Spleen (tissue), 7 donors: ENCODE data around the gene PPARGC1A.

Experiments used
- POLR2A ChIP-seq, 3 donors: fragments of 450-650 bp; IDR thresholded peaks; one replicate each; pipeline ENCODE4 v1.5.1; 2017; ENCODE audit warnings: antibody characterized with exemption in 3 of 3, mild to moderate bottlenecking in 1 of 3
- POLR2AphosphoS5 ChIP-seq, 3 donors: sonication (generic); formaldehyde crosslinking; IDR thresholded peaks; one replicate each; pipeline ENCODE4 v1.5.1; 2017; ENCODE audit warnings: antibody characterized with exemption in 3 of 3
- TF ChIP-seq, protein P1 (sequence below), 11 experiments: fragments of 200-600 bp in 7 of 11; fragments of 450-650 bp in 4 of 11; sonication (generic) in 4 of 11; IDR thresholded peaks in 8 of 11; conservative IDR thresholded peaks in 3 of 11; 1 replicate in 7 of 11; 2 replicates in 4 of 11; pipeline versions ENCODE4 v1.4.0 to v1.8.0; 2016 to 2021; ENCODE audit warnings: antibody characterized with exemption in 11 of 11, inconsistent platforms in 4 of 11, mild to moderate bottlenecking in 1 of 11
- donor health status: DM: no; HTN: no; CAD: no; lungs with moderate emphysema.
- donor health status: DM: no; HTN: no; CAD: no.
- donor health status: DM: no; HTN: no; CAD: no.

DNA sequence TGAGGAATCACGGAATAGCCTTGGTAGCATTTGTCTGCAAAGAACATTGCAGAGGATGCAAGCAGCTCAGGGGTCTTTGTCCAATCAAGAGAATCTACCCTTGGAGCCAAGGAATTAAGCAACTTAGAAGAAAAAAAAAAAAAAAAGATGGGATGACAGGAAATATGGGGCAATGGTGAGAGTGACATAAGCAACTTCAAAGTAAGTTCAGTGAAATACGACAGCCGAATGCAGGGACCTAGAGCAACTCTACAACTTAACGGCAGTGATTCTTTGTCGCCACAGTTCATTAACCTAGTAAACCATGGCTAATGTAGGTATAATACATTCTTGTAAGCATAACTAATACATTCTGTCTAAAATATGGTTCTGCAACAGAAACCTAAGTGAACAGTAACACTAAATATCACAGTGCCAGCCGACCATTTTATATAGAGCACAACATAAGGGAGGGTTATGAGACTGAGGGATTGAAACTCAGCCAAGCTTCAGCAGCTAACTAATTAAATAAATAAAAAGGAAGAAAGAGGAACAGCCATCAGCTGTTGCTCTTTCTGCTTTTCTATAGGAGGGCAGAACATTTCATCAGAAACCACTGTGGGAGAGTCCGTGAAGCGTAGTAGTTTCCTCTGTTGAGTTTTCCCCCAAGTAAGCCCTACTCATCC lies 74.7 kb downstream of the PPARGC1A start:
- TF ChIP-seq, protein P1, sequence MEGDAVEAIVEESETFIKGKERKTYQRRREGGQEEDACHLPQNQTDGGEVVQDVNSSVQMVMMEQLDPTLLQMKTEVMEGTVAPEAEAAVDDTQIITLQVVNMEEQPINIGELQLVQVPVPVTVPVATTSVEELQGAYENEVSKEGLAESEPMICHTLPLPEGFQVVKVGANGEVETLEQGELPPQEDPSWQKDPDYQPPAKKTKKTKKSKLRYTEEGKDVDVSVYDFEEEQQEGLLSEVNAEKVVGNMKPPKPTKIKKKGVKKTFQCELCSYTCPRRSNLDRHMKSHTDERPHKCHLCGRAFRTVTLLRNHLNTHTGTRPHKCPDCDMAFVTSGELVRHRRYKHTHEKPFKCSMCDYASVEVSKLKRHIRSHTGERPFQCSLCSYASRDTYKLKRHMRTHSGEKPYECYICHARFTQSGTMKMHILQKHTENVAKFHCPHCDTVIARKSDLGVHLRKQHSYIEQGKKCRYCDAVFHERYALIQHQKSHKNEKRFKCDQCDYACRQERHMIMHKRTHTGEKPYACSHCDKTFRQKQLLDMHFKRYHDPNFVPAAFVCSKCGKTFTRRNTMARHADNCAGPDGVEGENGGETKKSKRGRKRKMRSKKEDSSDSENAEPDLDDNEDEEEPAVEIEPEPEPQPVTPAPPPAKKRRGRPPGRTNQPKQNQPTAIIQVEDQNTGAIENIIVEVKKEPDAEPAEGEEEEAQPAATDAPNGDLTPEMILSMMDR (IDR thresholded peaks at IDR 0.05 in 8 of 11, conservative IDR thresholded peaks at IDR 0.05 in 3 of 11): no peak
- TF ChIP-seq POLR2A (IDR thresholded peaks at IDR 0.05) (no peak), POLR2AphosphoS5 (IDR thresholded peaks at IDR 0.05) (no peak)
